Gastroesophageal sphincter (tissue), 4 donors: ENCODE results near the gene TRPV3. TPM values are rescaled to one million over a fixed set of nuclear protein-coding genes. Genes with fewer than 3 reads are reported as not detected.

Experiments used
- ATAC-seq: fragments of 150-250 bp; one replicate; pipeline ENCODE4 v1.9.1; 2016; ENCODE audit warnings: mild to moderate bottlenecking, moderate library complexity
- H3K27ac ChIP-seq, 4 donors: fragments of 200-600 bp; sonication (generic) in 3 of 4; 1 replicate in 3 of 4; 2 replicates in 1 of 4; pipeline ENCODE4 v1.5.1; 2016 to 2019
- H3K27me3 ChIP-seq: fragments of 200-600 bp; sonication (generic); one replicate; pipeline ENCODE4 v1.5.1; 2019
- H3K36me3 ChIP-seq, 2 donors: fragments of 200-600 bp; sonication (generic); one replicate each; pipeline ENCODE4 v1.5.1; 2019; ENCODE audit warnings: control low read depth in 1 of 2
- H3K4me1 ChIP-seq, 3 donors: fragments of 200-600 bp; sonication (generic); 1 replicate in 2 of 3; 2 replicates in 1 of 3; pipeline ENCODE4 v1.5.1; 2016 to 2019; ENCODE audit warnings: control low read depth in 2 of 3
- H3K4me3 ChIP-seq, 2 donors: fragments of 200-600 bp; sonication (generic); one replicate each; pipeline ENCODE4 v1.5.1; 2019; ENCODE audit warnings: mild to moderate bottlenecking in 1 of 2, moderate library complexity in 1 of 2
- H3K9me3 ChIP-seq, 3 donors: fragments of 200-600 bp; sonication (generic); one replicate each; pipeline ENCODE4 v1.5.1; 2017 to 2019; ENCODE audit warnings: control low read depth in 2 of 3
- EP300 ChIP-seq: sonication (generic); formaldehyde crosslinking; IDR thresholded peaks from one replicate; pipeline ENCODE4 v1.6.1; 2017; ENCODE audit warnings: antibody characterized with exemption, mild to moderate bottlenecking
- POLR2A ChIP-seq, 2 donors: fragments of 450-650 bp; IDR thresholded peaks; one replicate each; pipeline ENCODE4 v1.6.1; 2017; ENCODE audit warnings: antibody characterized with exemption in 2 of 2, mild to moderate bottlenecking in 2 of 2, moderate library complexity in 1 of 2
- POLR2AphosphoS5 ChIP-seq: sonication (generic); formaldehyde crosslinking; IDR thresholded peaks from one replicate; pipeline ENCODE4 v1.6.1; 2017; ENCODE audit warnings: antibody characterized with exemption
- WGBS, 2 donors: methylation state at CpG; one replicate each; pipeline ENCODE4 v1.1.5; 2018; ENCODE audit warnings: low coverage in 1 of 2; 5-methylcytosine and 5-hydroxymethylcytosine counted together
- total RNA-seq, 4 donors: library from RNA; depleted of rRNA; stranded (reverse); fragments of >200 nt; gene quantifications; one replicate each; pipeline ENCODE4 v1.1.0, GENCODE V29; 2016
- TF ChIP-seq, protein P1 (sequence below), 4 experiments: fragments of 200-600 bp in 2 of 4; fragments of 450-650 bp in 2 of 4; sonication (generic) in 1 of 4; IDR thresholded peaks; one replicate each; pipeline ENCODE4 v1.5.1; 2017 to 2019; ENCODE audit warnings: antibody characterized with exemption in 4 of 4, mild to moderate bottlenecking in 2 of 4, moderate library complexity in 2 of 4

Gene TRPV3
- total RNA-seq, 4 donors from 2014 or later = 0.31 to 0.82 (median 0.70) TPM

DNA sequence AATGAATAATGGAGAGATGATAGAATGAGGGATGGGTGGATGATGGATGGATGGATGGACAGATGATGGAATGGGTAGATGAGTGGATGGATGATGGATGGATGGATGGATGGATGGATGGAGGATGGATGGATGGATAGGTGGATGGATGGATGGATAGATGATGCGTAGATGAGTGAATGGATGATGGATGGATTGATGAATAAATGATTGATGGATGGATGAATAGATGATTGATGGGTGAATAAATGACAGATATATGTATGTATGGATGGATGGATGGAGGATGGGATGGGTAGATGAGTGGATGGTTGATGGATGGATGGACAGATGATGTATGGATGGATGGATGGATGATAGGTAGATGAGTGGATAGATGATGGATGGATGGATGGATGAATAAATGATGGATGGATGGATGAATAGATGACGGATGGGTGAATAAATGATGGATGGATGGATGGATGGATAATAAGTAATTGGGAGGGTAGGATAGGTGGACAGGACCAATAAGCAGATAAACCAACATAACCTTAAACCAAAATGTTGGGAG is 7.9 kb downstream of the TRPV3 start:
- TF ChIP-seq POLR2A (IDR thresholded peaks at IDR 0.05) = no peak
- no peak for TF ChIP-seq POLR2AphosphoS5
- TF ChIP-seq, protein P1, sequence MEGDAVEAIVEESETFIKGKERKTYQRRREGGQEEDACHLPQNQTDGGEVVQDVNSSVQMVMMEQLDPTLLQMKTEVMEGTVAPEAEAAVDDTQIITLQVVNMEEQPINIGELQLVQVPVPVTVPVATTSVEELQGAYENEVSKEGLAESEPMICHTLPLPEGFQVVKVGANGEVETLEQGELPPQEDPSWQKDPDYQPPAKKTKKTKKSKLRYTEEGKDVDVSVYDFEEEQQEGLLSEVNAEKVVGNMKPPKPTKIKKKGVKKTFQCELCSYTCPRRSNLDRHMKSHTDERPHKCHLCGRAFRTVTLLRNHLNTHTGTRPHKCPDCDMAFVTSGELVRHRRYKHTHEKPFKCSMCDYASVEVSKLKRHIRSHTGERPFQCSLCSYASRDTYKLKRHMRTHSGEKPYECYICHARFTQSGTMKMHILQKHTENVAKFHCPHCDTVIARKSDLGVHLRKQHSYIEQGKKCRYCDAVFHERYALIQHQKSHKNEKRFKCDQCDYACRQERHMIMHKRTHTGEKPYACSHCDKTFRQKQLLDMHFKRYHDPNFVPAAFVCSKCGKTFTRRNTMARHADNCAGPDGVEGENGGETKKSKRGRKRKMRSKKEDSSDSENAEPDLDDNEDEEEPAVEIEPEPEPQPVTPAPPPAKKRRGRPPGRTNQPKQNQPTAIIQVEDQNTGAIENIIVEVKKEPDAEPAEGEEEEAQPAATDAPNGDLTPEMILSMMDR (IDR thresholded peaks at IDR 0.05) = no peak
- no peak for TF ChIP-seq EP300
- no peaks in the 10 kb centered on the region for H3K36me3 ChIP-seq
- no peak overlapping the region for H3K4me3 ChIP-seq
- no peaks in the 10 kb centered on the region for H3K4me1 ChIP-seq
- peaks cover 16% of the 10 kb centered on the region for H3K27me3 ChIP-seq
- ATAC-seq = no peak
- H3K27ac ChIP-seq = no peak overlapping the region
- WGBS, 2 donors = 93 to 96% methylated on average over 2 of the region's 2 CpGs
- H3K9me3 ChIP-seq = no peaks in the 10 kb centered on the region

- ATAC-seq = no peak
- Histone ChIP-seq H3K9me3 (no peaks in the 10 kb centered on the region), H3K27ac (no peak overlapping the region), H3K4me1 (no peaks in the 10 kb centered on the region), H3K4me3 (no peak overlapping the region), H3K27me3 (peaks cover 15% of the 10 kb centered on the region), H3K36me3 (no peaks in the 10 kb centered on the region)
- 66 to 93% methylated on average over 3 to 4 of the region's 11 CpGs for whole genome bisulfite sequencing, 2 donors
- TF ChIP-seq EP300 = no peak
- no peak for TF ChIP-seq POLR2A (IDR thresholded peaks at IDR 0.05)
- TF ChIP-seq, protein P1 (IDR thresholded peaks at IDR 0.05) = no peak
- TF ChIP-seq POLR2AphosphoS5 = no peak
Observed at GRCh38 chr17:3547628-3548027, 10.0 kb downstream of the TRPV3 start.

GRCh38 chr17:3546997-3547396 is 10.6 kb downstream of the TRPV3 start:
- H3K4me3 ChIP-seq = no peak overlapping the region
- H3K27me3 ChIP-seq = peaks cover 15% of the 10 kb centered on the region
- no peaks in the 10 kb centered on the region for H3K36me3 ChIP-seq
- no peak overlapping the region for H3K27ac ChIP-seq
- ATAC-seq = no peak
- no CpG with 5 or more reads among the region's 8 CpGs for WGBS, 2 donors
- no peak for TF ChIP-seq POLR2A (IDR thresholded peaks at IDR 0.05)
- no peak for TF ChIP-seq EP300
- no peak for TF ChIP-seq POLR2AphosphoS5
- TF ChIP-seq, protein P1 (IDR thresholded peaks at IDR 0.05) = no peak
- no peaks in the 10 kb centered on the region for H3K9me3 ChIP-seq
- H3K4me1 ChIP-seq = no peaks in the 10 kb centered on the region

DNA sequence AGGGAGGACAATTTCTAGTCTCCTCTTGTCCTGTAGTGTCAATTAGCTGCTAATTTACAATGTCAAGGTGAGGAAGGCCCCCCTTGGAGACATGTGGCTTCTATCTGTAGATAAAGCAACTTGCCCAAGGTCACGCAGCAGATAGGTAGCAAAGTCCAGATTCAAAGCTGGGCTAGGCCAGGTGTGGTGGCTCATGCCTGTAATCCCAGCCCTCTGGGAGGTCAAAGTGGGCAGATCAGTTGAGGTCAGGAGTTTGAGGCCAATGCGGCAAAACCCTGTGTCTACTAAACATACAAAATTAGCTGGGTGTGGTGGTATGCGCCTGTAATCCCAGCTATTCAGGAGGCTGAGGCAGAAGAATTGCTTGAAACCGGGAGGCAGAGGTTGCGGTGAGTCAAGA is 11.1 kb downstream of the TRPV3 start:
- no peaks in the 10 kb centered on the region for H3K9me3 ChIP-seq
- WGBS, 2 donors = 80% methylated on average over 1 of the region's 5 CpGs; no CpG with 5 or more reads in 1 of the 2 donors
- no peak overlapping the region for H3K27ac ChIP-seq
- ATAC-seq = no peak
- H3K4me3 ChIP-seq = no peak overlapping the region
- TF ChIP-seq POLR2A (IDR thresholded peaks at IDR 0.05) (no peak), POLR2AphosphoS5 (no peak), EP300 (no peak)
- TF ChIP-seq, protein P1 (IDR thresholded peaks at IDR 0.05) = no peak
- no peaks in the 10 kb centered on the region for H3K4me1 ChIP-seq
- H3K36me3 ChIP-seq = no peaks in the 10 kb centered on the region
- peaks cover 15% of the 10 kb centered on the region for H3K27me3 ChIP-seq

DNA sequence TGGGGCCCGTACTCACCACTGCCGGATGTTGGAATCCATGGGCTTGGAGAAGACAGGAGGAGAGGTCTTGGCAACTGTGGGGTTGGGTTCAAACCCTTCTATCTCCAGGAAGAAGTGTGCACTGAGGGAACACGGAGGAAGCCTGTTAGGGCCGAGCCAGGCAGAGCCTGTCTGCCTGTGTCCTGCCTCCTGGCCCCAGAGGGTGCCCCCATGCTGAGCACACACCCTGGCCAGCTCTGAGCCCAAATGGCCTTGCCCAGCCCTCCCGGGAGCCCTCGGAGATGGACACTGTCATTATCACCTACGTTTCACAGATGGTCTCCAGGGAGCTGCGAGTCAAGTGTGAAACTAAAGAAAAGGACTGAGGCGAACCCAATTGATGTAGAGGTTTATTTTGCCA is 12.5 kb downstream of the TRPV3 start:
- Histone ChIP-seq H3K4me1 (no peaks in the 10 kb centered on the region), H3K36me3 (no peaks in the 10 kb centered on the region), H3K27me3 (peaks cover 15% of the 10 kb centered on the region), H3K4me3 (no peak overlapping the region), H3K27ac (no peak overlapping the region), H3K9me3 (no peaks in the 10 kb centered on the region)
- no peak for ATAC-seq
- 29% methylated on average over 4 of the region's 9 CpGs; no CpG with 5 or more reads in 1 of the 2 donors for WGBS, 2 donors
- TF ChIP-seq, protein P1 (IDR thresholded peaks at IDR 0.05) = no peak
- TF ChIP-seq POLR2AphosphoS5 (no peak), POLR2A (IDR thresholded peaks at IDR 0.05) (no peak), EP300 (no peak)
